ENCODE data around the gene RRAD. TPM values are rescaled to one million over a fixed set of nuclear protein-coding genes. Genes with fewer than 3 reads are reported as not detected.
A peak's percentile ranks its signal among the peaks of the same experiment; 100 is the strongest.

The RRAD gene
- total RNA-seq, 1 donor from 2014 or later: 54.2 TPM

DNA sequence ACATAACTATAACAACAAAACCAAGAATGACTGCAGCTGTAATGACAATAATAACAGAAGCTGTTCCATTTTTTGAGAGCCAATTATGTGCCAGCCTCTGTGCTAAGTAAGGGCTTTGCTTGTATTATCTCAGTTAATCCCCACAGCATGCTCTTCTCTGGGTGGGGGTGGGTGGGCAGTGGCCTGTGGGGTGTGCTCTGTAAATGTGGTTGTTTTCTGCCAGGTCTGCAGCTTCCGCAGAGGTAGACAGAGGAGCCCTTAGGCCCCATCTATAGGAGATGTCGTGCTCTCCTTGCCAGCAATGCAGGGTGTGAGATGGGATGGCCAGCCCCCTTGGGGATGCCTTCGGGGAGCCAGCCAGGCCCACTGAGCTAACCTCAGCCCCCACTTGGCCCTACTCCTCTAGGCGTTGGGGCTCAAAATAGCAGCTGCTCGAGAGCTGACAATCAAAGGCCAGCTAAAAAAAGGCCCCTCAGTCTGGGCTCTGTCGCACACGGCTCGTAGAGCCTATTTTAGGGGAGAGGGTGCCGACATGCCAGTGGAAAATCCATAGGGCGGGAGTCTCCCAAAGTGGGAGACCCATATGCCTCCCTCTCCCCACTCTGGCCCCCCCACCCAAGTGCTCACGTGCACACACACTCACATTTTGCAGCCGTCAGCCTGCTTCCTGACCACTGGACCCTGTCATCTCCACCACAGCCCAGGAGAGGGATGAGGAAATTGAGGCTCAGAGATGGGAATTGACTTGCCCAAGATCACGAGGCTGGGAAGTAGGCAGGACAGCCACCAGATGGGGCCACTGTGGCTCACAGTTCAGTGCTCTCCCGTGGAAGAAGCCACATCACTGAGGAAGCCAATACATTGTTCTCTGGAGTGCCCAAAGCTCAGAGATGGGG lies 22.4 kb downstream of the RRAD start:
- Histone ChIP-seq H3K27me3 (no peaks in the 10 kb centered on the region), H3K27ac (peak overlapping the region; percentile 90 to 92), H3K4me3 (no peak overlapping the region), H3K9me3 (no peaks in the 10 kb centered on the region), H3K4me1 (peaks cover 45 to 71% of the 10 kb centered on the region in 2 donors), H3K36me3 (no peaks in the 10 kb centered on the region)
- intact Hi-C loops (cut with DNase I): no loop called here
- no peak for DNase-seq (ENCODE audit: low spot score in 2 of 2)
- no peak for TF ChIP-seq CTCF (IDR thresholded peaks at IDR 0.05)

DNA sequence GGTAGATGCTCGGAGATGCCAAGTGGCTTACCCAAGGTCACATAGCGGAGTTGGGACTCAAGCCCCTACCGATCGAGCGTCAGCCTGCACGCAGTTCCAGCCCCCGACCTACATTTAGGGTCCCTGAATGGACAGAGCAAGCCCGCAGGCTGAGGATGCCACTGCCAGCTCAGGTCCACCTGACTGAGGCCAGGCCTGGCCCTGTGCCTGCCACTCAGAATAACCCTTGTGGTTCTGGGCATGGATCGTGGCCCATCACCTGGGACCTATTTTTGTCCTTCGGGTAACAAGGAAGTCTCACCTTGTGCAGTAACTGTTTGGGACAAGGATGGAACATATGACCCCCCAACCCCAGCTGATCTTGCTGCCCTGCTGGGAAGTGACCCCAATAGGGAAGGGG lies 23.7 kb downstream of the RRAD start:
- DNase-seq (ENCODE audit: low spot score in 2 of 2): no peak
- no peak for TF ChIP-seq CTCF (IDR thresholded peaks at IDR 0.05)
- H3K36me3 ChIP-seq: no peaks in the 10 kb centered on the region
- H3K27me3 ChIP-seq: no peaks in the 10 kb centered on the region
- intact Hi-C loops (cut with DNase I): no loop called here
- H3K4me3 ChIP-seq: no peak overlapping the region
- H3K27ac ChIP-seq: peak overlapping the region; percentile 90 to 92
- H3K4me1 ChIP-seq: peaks cover 45 to 78% of the 10 kb centered on the region in 2 donors
- H3K9me3 ChIP-seq: no peaks in the 10 kb centered on the region

DNA sequence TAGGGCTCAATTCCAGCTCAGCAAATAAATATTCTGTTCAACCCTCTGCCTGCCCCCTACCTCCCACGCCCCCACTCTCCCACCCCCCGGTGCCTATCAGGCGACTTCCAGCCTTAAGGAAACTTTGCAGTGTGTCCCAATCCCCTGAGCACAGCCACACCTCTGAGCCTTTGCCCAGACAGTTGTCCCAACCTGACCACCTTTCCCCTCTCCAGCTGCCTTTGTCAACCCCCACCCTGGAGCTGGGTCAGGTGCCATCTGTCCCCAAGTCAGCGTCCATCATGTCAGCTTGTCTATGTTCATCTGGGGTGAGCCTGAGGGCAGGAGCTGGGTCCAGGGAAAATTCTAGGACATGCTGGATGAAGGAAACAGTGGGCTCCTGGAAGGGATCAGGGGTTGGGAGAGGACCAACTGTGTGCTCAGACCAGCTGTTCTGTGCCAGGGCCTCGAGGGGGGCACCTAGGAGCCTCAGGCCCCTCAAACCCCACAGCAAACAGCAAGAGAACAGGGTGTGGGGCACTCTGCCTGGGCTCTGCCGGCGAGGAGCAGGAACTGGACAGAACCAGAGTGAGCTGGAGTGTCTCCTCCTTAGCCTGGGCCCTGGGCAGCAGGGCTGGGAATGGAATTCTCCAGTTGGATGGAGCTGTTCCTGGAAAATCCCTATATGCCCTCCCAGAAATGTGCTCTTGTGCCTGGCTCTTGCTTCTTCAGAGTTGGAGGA lies 24.5 kb downstream of the RRAD start:
- Histone ChIP-seq H3K27me3 (no peaks in the 10 kb centered on the region), H3K4me1 (peaks cover 45 to 82% of the 10 kb centered on the region in 2 donors), H3K9me3 (no peaks in the 10 kb centered on the region), H3K36me3 (no peaks in the 10 kb centered on the region), H3K27ac (peak overlapping the region; percentile 90 to 92), H3K4me3 (no peak overlapping the region)
- no peak for TF ChIP-seq CTCF (IDR thresholded peaks at IDR 0.05)
- no peak for DNase-seq (ENCODE audit: low spot score in 2 of 2)
- intact Hi-C loops (cut with DNase I): loop anchor here (1.0 kb wide), 1 partner anchor 24 kb away; the partner anchor contains the start of gene RRAD

- H3K4me3 ChIP-seq: no peak overlapping the region
These were observed 25.2 kb downstream of the RRAD start for GRCh38 chr16:66899945-66900710.

More at GRCh38 chr16:66899945-66900710, 25.2 kb downstream of the RRAD start:
- Histone ChIP-seq H3K27ac (peak overlapping the region; percentile 90 to 92), H3K27me3 (no peaks in the 10 kb centered on the region), H3K36me3 (no peaks in the 10 kb centered on the region), H3K9me3 (no peaks in the 10 kb centered on the region), H3K4me1 (peaks cover 45 to 81% of the 10 kb centered on the region in 2 donors)
- intact Hi-C loops (cut with DNase I): loop anchor here (1.0 kb wide), 1 partner anchor 25 kb away; the partner anchor contains the start of gene RRAD
- DNase-seq (ENCODE audit: low spot score in 2 of 2): peak in 1 of 2 donors; percentile 92
- TF ChIP-seq CTCF (IDR thresholded peaks at IDR 0.05): no peak

All from ascending aorta (tissue), 2 donors.